ENCODE results near the gene SLC39A9.

The SLC39A9 gene

GRCh38 chr14:69505338-69506240 is 107.1 kb downstream of the SLC39A9 start:
- no peak for DNase-seq

GRCh38 chr14:69506241-69506595 is 107.7 kb downstream of the SLC39A9 start:
- no peak for DNase-seq

Measured in suppressor macrophage treated with lipopolysaccharide for 4 hours (primary cell).